Measurements from ENCODE around the gene BHLHE23.

Gene BHLHE23

DNA sequence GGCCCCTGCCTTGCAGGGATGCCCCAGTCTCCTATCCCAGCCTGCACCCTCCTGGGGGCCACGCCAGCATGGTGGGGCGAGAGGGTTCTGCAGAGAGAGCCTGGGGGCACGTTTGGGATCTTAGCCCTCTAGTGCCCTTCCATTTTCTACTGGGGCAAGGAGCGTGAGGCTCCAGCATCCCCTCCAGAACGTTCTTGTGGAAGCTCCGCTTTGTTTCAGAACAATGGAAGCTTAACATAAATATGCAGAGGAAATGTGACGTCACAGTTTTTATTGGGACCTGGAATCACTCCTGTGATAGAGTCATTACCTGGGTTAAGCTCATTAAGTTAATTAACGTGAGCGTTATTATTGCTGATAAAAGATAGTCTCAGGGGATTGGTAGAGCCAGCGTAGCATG, 19.6 kb downstream of the BHLHE23 start:
- DNase-seq, result no peak

- DNase-seq, result no peak
These were observed 20.4 kb downstream of the BHLHE23 start for GRCh38 chr20:62986257-62986800.

- no peak for DNase-seq
These were observed 21.4 kb downstream of the BHLHE23 start for GRCh38 chr20:62985444-62985778.

GRCh38 chr20:62984666-62985443, 21.9 kb downstream of the BHLHE23 start:
- peak; percentile 48 for DNase-seq

DNA sequence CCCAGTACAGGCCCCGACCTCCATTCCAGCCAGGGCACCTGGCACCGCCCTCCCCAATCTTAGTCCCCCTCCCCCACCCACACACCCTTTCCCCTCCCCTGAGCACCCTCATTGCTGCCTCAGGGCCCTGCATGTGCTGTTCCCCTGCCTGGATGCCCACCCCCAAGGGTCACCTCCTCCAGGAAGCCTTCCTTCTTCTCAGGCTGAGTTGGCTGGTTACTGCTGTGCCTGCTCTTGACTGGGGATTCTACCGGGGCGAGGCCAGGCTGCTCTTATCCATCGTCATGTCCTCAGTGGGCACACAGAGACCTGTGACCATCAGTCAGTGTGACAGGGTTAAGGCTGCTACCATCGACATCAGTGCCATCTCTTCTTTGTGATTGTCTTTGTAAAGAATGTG, 23.6 kb downstream of the BHLHE23 start:
- DNase-seq, result no peak

- DNase-seq, result no peak
These were observed 24.4 kb downstream of the BHLHE23 start for GRCh38 chr20:62982124-62983075.

GRCh38 chr20:62980970-62981369, 25.8 kb downstream of the BHLHE23 start:
- DNase-seq, result peak; percentile 33

DNA sequence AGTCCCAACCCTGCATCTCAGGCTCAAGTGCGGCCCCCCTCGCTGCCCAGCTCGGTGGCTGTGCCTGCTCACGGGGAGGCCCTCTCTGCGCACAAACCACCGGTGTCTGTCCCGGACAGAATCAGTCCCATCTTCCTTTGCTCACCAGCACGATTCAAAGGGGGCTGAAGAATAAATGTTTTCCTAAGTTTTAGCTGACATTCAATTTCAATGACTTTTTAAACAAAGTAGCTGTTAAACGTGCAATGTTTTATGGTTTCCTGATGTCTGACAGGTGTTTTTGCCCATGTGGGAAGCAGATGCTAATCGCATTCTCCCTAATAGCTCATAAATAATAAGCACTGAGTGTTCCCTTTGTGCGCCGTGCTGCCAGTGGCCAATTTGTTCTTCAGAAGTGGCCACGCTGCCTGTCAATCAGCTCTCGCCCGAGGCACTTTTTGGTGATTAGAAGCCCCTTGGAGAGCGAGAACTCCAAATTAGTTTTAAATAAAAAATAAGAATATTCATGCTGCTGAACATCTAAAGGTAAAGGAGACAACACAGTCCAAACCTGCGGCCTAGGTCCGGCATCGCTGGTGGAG, 26.3 kb downstream of the BHLHE23 start:
- DNase-seq, result peak; percentile 60

GRCh38 chr20:62979876-62980373, 26.8 kb downstream of the BHLHE23 start:
- DNase-seq, result peak; percentile 62

- DNase-seq, result no peak
These were observed 27.5 kb downstream of the BHLHE23 start for GRCh38 chr20:62979310-62979709.

DNA sequence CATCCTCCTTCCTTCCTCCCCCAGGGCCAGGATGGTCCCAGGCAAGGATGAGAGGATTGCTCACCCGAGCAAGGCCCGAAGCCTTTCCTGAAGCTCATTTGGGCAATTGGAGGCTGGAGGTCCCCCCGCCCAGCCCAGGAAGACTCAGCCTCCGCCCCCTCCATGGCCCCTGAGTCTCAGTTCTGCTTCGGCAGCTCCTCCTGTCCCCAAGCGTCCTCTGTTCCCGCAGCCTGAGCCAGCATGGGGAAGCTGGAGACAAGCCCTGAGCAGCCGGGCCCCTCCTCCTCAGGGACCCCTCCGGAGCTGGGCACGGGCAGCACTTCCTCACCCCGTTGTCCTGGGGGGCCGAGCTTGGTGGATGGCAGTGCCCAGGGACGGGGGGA, 28.2 kb downstream of the BHLHE23 start:
- DNase-seq, result no peak

- DNase-seq, result no peak
These were observed 28.9 kb downstream of the BHLHE23 start for GRCh38 chr20:62977613-62978560.

DNA sequence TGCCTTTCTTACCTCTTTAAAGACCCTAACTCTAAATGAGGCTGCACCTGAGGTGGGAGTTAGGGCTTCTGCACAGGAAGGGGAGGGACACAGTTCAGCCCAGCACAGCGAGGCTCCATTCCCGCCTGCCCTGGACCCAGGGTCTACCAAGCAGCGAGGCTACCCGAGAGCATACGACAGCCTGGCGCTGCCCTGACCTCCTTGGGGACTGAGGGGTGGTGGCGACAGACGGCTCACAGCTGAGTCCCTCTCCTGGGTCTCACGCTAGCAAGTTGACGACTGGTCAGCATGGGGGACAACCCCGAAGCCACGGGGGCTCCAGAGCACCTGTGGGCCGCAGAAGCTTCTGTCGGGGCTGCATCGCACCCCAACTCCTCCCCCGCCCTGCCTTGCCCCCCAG, 29.9 kb downstream of the BHLHE23 start:
- no peak for DNase-seq

DNA sequence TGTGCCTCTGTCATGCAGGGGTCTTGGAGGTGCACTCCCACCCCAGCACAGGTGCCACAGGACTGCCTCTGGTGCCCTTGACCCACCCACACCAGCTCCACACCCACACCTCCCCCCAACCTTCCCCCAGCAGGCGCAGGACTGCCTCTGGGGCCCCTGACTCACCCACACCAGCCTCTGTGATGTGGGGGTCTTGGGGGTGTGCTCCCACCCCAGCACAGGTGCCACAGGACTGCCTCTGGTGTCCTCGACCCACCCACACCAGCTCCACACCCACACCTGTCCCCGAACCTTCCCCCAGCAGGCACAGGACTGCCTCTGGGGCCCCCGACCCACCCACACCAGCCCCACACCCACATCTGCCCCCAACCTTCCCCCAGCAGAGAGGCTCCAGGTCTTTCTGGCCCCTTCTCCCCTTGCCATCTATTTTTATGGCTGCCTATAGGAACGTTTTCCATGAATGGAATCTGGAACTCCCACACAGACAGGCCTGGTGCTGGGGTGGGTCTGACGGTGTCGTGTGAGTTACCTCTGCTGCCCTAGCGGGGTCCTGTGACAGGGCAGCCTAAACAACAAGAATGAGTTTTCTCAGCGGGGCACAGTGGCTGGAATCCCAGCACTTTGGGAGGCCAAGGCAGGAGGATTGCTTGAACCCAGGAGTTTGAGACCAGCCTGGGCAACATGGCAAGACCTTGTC, 30.8 kb downstream of the BHLHE23 start:
- no peak for DNase-seq

- no peak for DNase-seq
These were observed 31.5 kb downstream of the BHLHE23 start for GRCh38 chr20:62975251-62975760.

- no peak for DNase-seq
These were observed 33.7 kb downstream of the BHLHE23 start for GRCh38 chr20:62972845-62973745.

- peak; percentile 69 for DNase-seq
These were observed 34.6 kb downstream of the BHLHE23 start for GRCh38 chr20:62971950-62972844.

DNA sequence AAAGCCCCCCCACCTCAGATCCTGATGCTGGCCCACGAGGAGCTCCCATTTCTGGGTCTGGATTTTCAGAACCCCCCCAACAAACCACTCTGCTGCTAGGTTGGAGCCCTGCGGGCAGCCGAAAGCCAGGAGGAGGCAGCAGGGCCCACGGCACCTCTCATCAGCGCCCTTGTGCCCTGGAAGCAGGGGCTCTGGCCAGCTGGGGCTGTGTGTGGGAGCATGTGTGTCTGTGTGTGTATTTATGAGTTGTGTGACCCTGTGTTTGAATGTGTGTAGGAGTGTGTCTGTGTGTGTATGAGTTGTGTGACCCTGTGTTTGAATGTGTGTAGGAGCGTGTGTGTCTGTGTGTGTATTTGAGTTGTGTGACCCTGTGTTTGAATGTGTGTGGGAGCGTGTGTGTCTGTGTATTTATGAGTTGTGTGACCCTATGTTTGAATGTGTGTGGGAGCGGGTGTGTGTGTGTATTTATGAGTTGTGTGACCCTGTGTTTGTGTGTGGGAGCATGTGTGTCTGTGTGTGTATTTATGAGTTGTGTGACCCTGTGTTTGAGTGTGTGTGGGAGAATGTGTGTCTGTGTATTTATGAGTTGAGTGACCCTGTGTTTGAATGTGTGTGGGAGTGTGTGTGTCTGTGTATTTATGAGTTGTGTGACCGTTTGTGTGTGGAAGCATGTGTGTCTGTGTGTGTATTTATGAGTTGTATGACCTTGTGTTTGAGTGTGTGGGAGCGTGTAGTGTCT, 35.4 kb downstream of the BHLHE23 start:
- DNase-seq, result no peak
